ENCODE results near the gene IP6K3. TPM values are rescaled to one million over a fixed set of nuclear protein-coding genes. Genes with fewer than 3 reads are reported as not detected.

The IP6K3 gene
- total RNA-seq, 1 experiment from 2014 or later = not detected

DNA sequence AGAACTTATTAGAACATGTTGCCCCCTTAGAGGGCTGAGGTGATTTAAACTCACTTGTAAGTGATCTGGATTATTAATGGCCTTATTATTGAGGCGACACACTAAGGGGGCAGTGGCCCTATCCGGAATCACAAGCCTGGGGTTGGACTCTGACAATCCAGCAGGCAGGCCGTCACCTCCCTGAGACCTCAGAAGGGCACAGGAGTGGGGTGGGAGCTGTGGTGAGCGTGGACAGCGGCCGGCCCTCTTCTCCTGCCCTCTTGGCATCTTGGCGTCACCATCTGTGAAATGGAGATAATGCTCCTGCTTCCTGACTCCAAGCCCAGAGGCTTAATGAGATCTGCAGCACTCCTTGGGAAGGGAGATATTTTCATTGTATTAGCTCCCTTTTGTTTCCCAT lies 19.6 kb downstream of the IP6K3 start:
- H3K4me3 ChIP-seq (ENCODE audit: low read depth, low read length, poor library complexity, severe bottlenecking) = no peak overlapping the region
- no peak for TF ChIP-seq EZH2 (IDR thresholded peaks at IDR 0.05; ENCODE audit: borderline replicate concordance, low read depth, low read length, poor library complexity, severe bottlenecking)
- TF ChIP-seq, protein P1, sequence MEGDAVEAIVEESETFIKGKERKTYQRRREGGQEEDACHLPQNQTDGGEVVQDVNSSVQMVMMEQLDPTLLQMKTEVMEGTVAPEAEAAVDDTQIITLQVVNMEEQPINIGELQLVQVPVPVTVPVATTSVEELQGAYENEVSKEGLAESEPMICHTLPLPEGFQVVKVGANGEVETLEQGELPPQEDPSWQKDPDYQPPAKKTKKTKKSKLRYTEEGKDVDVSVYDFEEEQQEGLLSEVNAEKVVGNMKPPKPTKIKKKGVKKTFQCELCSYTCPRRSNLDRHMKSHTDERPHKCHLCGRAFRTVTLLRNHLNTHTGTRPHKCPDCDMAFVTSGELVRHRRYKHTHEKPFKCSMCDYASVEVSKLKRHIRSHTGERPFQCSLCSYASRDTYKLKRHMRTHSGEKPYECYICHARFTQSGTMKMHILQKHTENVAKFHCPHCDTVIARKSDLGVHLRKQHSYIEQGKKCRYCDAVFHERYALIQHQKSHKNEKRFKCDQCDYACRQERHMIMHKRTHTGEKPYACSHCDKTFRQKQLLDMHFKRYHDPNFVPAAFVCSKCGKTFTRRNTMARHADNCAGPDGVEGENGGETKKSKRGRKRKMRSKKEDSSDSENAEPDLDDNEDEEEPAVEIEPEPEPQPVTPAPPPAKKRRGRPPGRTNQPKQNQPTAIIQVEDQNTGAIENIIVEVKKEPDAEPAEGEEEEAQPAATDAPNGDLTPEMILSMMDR (conservative IDR thresholded peaks at IDR 0.05; ENCODE audit: low read depth, low read length) = no peak
- POLR2A ChIA-PET (ENCODE audit: low non-redundant PET) = no interaction called here
- no peaks in the 10 kb centered on the region for H3K9me3 ChIP-seq (ENCODE audit: low read depth, low read length, poor library complexity, severe bottlenecking)
- H3K4me1 ChIP-seq (ENCODE audit: insufficient read depth, low read length, poor library complexity, severe bottlenecking) = no peaks in the 10 kb centered on the region
- intact Hi-C loops (cut with micrococcal nuclease; ENCODE audit: unreplicated experiment) = no loop called here
- CTCF ChIA-PET = no interaction called here
- no peaks in the 10 kb centered on the region for H3K27me3 ChIP-seq (replicated peaks; ENCODE audit: insufficient read depth, low read depth, low read length, poor library complexity)
- H3K36me3 ChIP-seq (ENCODE audit: insufficient read depth, low read length, poor library complexity, severe bottlenecking) = no peaks in the 10 kb centered on the region
- BruUV-seq (replicated peaks) = no TSS peak
- H3K27ac ChIP-seq (ENCODE audit: low read depth, low read length, poor library complexity, severe bottlenecking) = no peak overlapping the region
- DNase-seq (ENCODE audit: low spot score) = no peak

DNA sequence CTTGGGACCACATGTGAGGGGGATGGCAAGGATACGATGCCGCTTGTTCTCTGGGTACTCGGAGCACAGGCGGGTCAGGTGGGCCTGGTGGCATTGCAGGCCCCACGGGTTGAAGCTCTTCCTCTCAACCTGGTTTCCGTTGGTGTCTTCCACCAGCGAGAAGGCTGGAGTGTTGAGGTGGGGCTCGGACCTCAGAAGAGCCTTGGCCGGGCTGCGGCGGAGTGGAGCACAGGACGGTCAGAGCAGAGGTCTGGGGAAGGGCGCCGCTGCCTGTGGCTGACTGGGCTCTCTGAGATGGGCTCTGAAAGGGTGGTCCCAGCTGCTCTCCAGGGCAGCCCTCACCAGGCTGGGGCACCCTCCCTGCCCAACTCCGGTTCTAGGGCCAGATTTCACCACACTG lies 20.0 kb downstream of the IP6K3 start:
- no TSS peak for BruUV-seq (replicated peaks)
- Histone ChIP-seq H3K4me3 (ENCODE audit: low read depth, low read length, poor library complexity, severe bottlenecking) (no peak overlapping the region), H3K9me3 (ENCODE audit: low read depth, low read length, poor library complexity, severe bottlenecking) (no peaks in the 10 kb centered on the region), H3K36me3 (ENCODE audit: insufficient read depth, low read length, poor library complexity, severe bottlenecking) (no peaks in the 10 kb centered on the region), H3K4me1 (ENCODE audit: insufficient read depth, low read length, poor library complexity, severe bottlenecking) (no peaks in the 10 kb centered on the region), H3K27me3 (replicated peaks; ENCODE audit: insufficient read depth, low read depth, low read length, poor library complexity) (no peaks in the 10 kb centered on the region), H3K27ac (ENCODE audit: low read depth, low read length, poor library complexity, severe bottlenecking) (no peak overlapping the region)
- CTCF ChIA-PET = no interaction called here
- no peak for DNase-seq (ENCODE audit: low spot score)
- POLR2A ChIA-PET (ENCODE audit: low non-redundant PET) = no interaction called here
- TF ChIP-seq EZH2 (IDR thresholded peaks at IDR 0.05; ENCODE audit: borderline replicate concordance, low read depth, low read length, poor library complexity, severe bottlenecking) = no peak
- TF ChIP-seq, protein P1 (conservative IDR thresholded peaks at IDR 0.05; ENCODE audit: low read depth, low read length) = no peak
- intact Hi-C loops (cut with micrococcal nuclease; ENCODE audit: unreplicated experiment) = no loop called here

DNA sequence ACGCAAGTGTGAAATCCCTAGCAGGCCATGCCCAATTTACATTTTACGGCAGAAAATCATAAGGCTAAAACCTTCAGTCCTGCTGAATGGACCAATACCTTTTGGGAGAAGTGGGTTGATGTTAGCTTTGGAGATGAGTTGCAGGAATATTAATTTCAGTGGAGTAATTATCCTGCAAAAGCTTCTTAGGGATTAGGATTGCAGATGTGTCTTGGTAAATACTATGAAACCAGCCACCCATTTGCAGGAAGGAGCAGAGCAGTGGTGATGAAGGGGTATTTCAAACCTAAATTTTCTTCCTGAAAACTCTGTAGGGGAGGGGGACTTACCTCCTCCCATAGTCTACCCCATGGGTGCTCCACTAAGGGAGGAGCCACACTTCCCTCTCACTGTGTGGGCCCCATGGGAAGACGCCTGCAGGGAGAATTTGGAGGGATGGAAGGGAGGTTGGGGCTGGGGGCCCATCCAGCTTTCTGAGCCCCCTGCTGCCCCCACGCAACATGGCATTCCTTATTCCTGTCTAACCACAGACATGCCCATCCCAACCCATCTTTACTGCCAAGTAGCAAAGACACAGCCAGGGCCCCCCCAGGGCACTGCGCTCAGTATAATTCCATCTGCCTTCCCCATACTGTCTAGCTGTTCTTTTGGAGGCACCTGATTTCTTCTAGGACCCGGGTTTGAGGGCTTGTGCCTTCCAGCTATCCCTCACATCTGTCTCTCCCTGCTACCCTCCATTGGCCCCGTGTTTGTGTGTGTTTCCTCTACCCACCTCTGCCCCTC lies 20.6 kb downstream of the IP6K3 start:
- CTCF ChIA-PET = no interaction called here
- no peak for DNase-seq (ENCODE audit: low spot score)
- BruUV-seq (replicated peaks) = no TSS peak
- Histone ChIP-seq H3K9me3 (ENCODE audit: low read depth, low read length, poor library complexity, severe bottlenecking) (no peaks in the 10 kb centered on the region), H3K27ac (ENCODE audit: low read depth, low read length, poor library complexity, severe bottlenecking) (no peak overlapping the region), H3K36me3 (ENCODE audit: insufficient read depth, low read length, poor library complexity, severe bottlenecking) (no peaks in the 10 kb centered on the region), H3K27me3 (replicated peaks; ENCODE audit: insufficient read depth, low read depth, low read length, poor library complexity) (no peaks in the 10 kb centered on the region), H3K4me1 (ENCODE audit: insufficient read depth, low read length, poor library complexity, severe bottlenecking) (no peaks in the 10 kb centered on the region), H3K4me3 (ENCODE audit: low read depth, low read length, poor library complexity, severe bottlenecking) (no peak overlapping the region)
- TF ChIP-seq, protein P1 (conservative IDR thresholded peaks at IDR 0.05; ENCODE audit: low read depth, low read length) = no peak
- no peak for TF ChIP-seq EZH2 (IDR thresholded peaks at IDR 0.05; ENCODE audit: borderline replicate concordance, low read depth, low read length, poor library complexity, severe bottlenecking)
- POLR2A ChIA-PET (ENCODE audit: low non-redundant PET) = no interaction called here
- intact Hi-C loops (cut with micrococcal nuclease; ENCODE audit: unreplicated experiment) = no loop called here
